Neuronal stem cell (in vitro differentiated cells): ENCODE results near the gene EIPR1.

Experiments
- DNase-seq: peaks from one replicate; pipeline ENCODE4 v3.0.0-alpha.2; 2013; ENCODE audit warnings: low spot score
- H2AFZ ChIP-seq: one replicate; pipeline ENCODE4 v1.6.1; 2013; ENCODE audit warnings: mild to moderate bottlenecking, low read length, inconsistent platforms
- H2AK5ac ChIP-seq: 2 replicates; pipeline ENCODE4 v1.6.1; 2013; ENCODE audit warnings: low read depth, mild to moderate bottlenecking, inconsistent platforms, low read length, moderate library complexity, mixed read lengths
- H2BK120ac ChIP-seq: 2 replicates; pipeline ENCODE4 v1.6.1; 2013; ENCODE audit warnings: low read depth, mild to moderate bottlenecking, inconsistent platforms, low read length, moderate library complexity, mixed read lengths
- H2BK12ac ChIP-seq: one replicate; pipeline ENCODE4 v1.6.1; 2013; ENCODE audit warnings: low read length, inconsistent platforms
- H2BK15ac ChIP-seq: 2 replicates; pipeline ENCODE4 v1.6.1; 2013; ENCODE audit warnings: mild to moderate bottlenecking, low read length, inconsistent platforms, mixed read lengths
- H2BK5ac ChIP-seq: one replicate; pipeline ENCODE4 v1.6.1; 2013; ENCODE audit warnings: inconsistent platforms, mild to moderate bottlenecking, low read length, moderate library complexity
- H3K14ac ChIP-seq: one replicate; pipeline ENCODE4 v1.6.1; 2013; ENCODE audit warnings: low read length, inconsistent platforms
- H3K18ac ChIP-seq: 2 replicates; pipeline ENCODE4 v1.6.1; 2013; ENCODE audit warnings: low read length, inconsistent platforms
- H3K23ac ChIP-seq: 2 replicates; pipeline ENCODE4 v1.6.1; 2013; ENCODE audit warnings: low read depth, mild to moderate bottlenecking, mixed read lengths, low read length, inconsistent platforms; ENCODE audit not compliant: poor library complexity
- H3K27ac ChIP-seq: replicated peaks from 3 replicates; pipeline ENCODE4 v1.5.1; 2013; ENCODE audit warnings: low read length, inconsistent platforms
- H3K27me3 ChIP-seq, 3 experiments: 2 replicates each; pipeline ENCODE4 v1.6.1; 2013; ENCODE audit warnings: low read length in 3 of 3, mild to moderate bottlenecking in 2 of 3, inconsistent platforms in 1 of 3, low read depth in 1 of 3, mixed read lengths in 1 of 3, moderate library complexity in 1 of 3; ENCODE audit not compliant: control insufficient read depth in 3 of 3, insufficient read depth in 3 of 3
- H3K36me3 ChIP-seq, 2 donors: replicated peaks in 1 of 2; 2 replicates each; pipeline ENCODE4 v1.6.1; 2013; ENCODE audit warnings: low read length in 2 of 2; ENCODE audit not compliant: control insufficient read depth in 2 of 2, insufficient read depth in 2 of 2
- H3K4ac ChIP-seq: 2 replicates; pipeline ENCODE4 v1.6.1; 2013; ENCODE audit warnings: inconsistent platforms, mild to moderate bottlenecking, low read length, moderate library complexity
- H3K4me1 ChIP-seq, 2 donors: 1 replicate in 1 of 2; 2 replicates in 1 of 2; pipeline ENCODE4 v1.6.1; 2013; ENCODE audit warnings: low read length in 2 of 2, low read depth in 1 of 2; ENCODE audit not compliant: control insufficient read depth in 2 of 2, insufficient read depth in 1 of 2
- H3K4me2 ChIP-seq: one replicate; pipeline ENCODE4 v1.6.1; 2013; ENCODE audit warnings: mild to moderate bottlenecking, low read length, inconsistent platforms; ENCODE audit not compliant: insufficient read depth, poor library complexity, severe bottlenecking
- H3K4me3 ChIP-seq, 2 donors: 2 replicates each; pipeline ENCODE4 v1.5.1; 2013; ENCODE audit warnings: low read length in 2 of 2, mild to moderate bottlenecking in 2 of 2, inconsistent platforms in 1 of 2, moderate library complexity in 1 of 2
- H3K79me1 ChIP-seq: one replicate; pipeline ENCODE4 v1.6.1; 2013; ENCODE audit warnings: low read depth, mild to moderate bottlenecking, inconsistent platforms, low read length, moderate library complexity
- H3K9ac ChIP-seq: one replicate; pipeline ENCODE4 v1.6.1; 2013; ENCODE audit warnings: mild to moderate bottlenecking, low read depth, low read length, inconsistent platforms; ENCODE audit not compliant: poor library complexity
- H3K9me3 ChIP-seq, 2 donors: replicated peaks in 1 of 2; 2 replicates each; pipeline versions ENCODE3 to v1.6.1; 2013; ENCODE audit warnings: low read length in 2 of 2, mild to moderate bottlenecking in 2 of 2, inconsistent platforms in 1 of 2, low read depth in 1 of 2, mixed read lengths in 1 of 2, moderate library complexity in 1 of 2; ENCODE audit not compliant: control insufficient read depth in 2 of 2, insufficient read depth in 1 of 2
- H4K8ac ChIP-seq: one replicate; pipeline ENCODE4 v1.6.1; 2013; ENCODE audit warnings: low read depth, mild to moderate bottlenecking, inconsistent platforms, low read length, moderate library complexity
- H4K91ac ChIP-seq: one replicate; pipeline ENCODE4 v1.6.1; 2013; ENCODE audit warnings: low read length, low read depth, mild to moderate bottlenecking, inconsistent platforms; ENCODE audit not compliant: poor library complexity
- whole genome bisulfite sequencing, 2 donors: extraction: QIAGEN DNeasy Blood & Tissue Kit; methylation state at CpG; one replicate each; pipeline ENCODE4 v1.1.7; 2013; ENCODE audit warnings: missing lambda C conversion rate in 2 of 2, mixed read lengths in 1 of 2; ENCODE audit not compliant: insufficient read length in 2 of 2, insufficient replicate concordance in 1 of 2; ENCODE audit errors: extremely low coverage in 2 of 2; 5-methylcytosine and 5-hydroxymethylcytosine counted together

Gene EIPR1

GRCh38 chr2:3338340-3338739 is 39.3 kb downstream of the EIPR1 start:
- WGBS, 2 donors: no CpG with 5 or more reads among the region's 10 CpGs
- Histone ChIP-seq H3K4ac (no peak overlapping the region), H3K4me2 (no peak overlapping the region), H4K8ac (no peak overlapping the region), H3K9ac (no peak overlapping the region), H3K4me1 (peaks cover 0 to 1% of the 10 kb centered on the region in 2 donors), H3K9me3 (peaks cover 3 to 6% of the 10 kb centered on the region in 2 donors), H3K23ac (no peak overlapping the region), H3K79me1 (peaks cover 7% of the 10 kb centered on the region), H2BK5ac (no peak overlapping the region), H3K18ac (no peak overlapping the region), H2BK15ac (no peak overlapping the region), H2BK12ac (no peak overlapping the region), H2AK5ac (no peak overlapping the region), H2BK120ac (no peak overlapping the region), H3K27ac (no peak overlapping the region), H3K27me3 (no peaks in the 10 kb centered on the region), H3K36me3 (peaks cover 14 to 38% of the 10 kb centered on the region in 2 donors), H3K4me3 (no peak overlapping the region), H4K91ac (no peak overlapping the region), H3K14ac (no peak overlapping the region), H2AFZ (no peak overlapping the region)
- DNase-seq: no peak

DNA sequence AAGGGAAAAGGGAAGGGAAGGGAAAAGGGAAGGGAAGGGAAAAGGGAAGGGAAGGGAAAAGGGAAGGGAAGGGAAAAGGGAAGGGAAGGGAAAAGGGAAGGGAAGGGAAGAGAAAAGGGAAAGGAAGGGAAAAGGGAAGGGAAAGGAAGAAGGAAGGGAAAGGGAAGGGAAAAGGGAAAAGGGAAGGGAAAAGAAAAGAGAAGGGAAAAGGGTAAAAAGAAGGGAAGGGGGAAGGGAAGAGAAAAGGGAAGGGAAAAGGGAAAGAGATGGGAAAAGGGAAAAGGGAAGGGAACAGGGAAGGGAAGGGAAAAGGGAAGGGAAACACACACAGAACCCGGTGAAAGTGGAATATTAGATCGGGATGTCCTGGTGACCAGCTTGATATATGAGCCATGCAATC is 40.8 kb downstream of the EIPR1 start:
- Histone ChIP-seq H3K14ac (no peak overlapping the region), H3K27me3 (no peaks in the 10 kb centered on the region), H2BK5ac (no peak overlapping the region), H3K4me1 (peaks cover 0 to 1% of the 10 kb centered on the region in 2 donors), H2BK15ac (no peak overlapping the region), H2AFZ (no peak overlapping the region), H3K9me3 (peaks cover 3 to 8% of the 10 kb centered on the region in 2 donors), H2BK12ac (no peak overlapping the region), H3K27ac (no peak overlapping the region), H3K36me3 (peaks cover 15 to 51% of the 10 kb centered on the region in 2 donors), H3K4me3 (no peak overlapping the region), H4K8ac (no peak overlapping the region), H3K4me2 (no peak overlapping the region), H2AK5ac (no peak overlapping the region), H4K91ac (no peak overlapping the region), H2BK120ac (no peak overlapping the region), H3K23ac (no peak overlapping the region), H3K18ac (no peak overlapping the region), H3K4ac (no peak overlapping the region), H3K79me1 (peaks cover 7% of the 10 kb centered on the region), H3K9ac (no peak overlapping the region)
- no CpG with 5 or more reads among the region's 2 CpGs for WGBS, 2 donors
- no peak for DNase-seq

DNA sequence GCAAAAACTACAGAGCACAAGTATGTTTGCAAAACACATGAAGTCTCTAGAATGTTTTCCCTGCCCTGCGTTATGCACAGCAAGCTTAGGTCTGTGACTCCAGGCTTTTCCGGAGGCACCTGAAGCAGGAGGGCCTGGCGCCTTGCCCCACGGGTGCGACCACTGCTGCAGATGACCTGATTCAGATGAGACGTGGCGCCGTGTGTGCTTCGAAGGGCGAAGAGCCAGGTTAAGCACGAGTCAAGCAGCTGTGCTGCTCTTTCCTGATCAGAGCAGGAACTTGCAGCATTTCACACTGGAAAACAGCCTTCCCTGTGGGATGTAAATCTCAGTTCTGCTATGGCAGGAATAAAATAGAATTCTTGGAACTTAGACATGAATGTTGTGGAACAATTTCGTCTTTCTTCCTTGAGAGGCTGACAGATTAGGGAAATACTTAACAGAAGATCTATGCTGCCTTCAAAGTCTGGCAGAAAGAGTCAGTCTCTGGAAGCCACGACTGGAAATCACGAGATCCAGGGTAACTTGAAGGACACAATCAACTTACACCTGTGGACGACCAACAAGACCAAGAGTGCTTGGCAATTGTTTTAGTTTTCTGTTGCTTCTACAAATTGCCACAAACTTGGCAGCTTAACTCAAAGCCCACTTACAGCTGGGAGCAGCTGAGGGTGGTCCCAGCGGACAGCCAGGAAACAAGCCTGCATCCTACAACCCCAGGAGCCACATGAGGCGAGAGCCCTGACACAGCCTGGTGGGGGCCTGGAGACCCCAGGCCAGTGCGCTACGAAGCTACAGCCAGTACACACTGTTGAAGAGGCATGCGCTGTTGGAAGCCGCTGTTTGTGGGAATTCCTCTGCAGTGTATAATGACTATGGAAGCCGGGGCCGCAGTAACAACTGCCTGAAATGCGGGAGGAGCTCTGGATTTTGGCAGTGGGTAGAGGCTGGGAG is 42.9 kb downstream of the EIPR1 start:
- no peak overlapping the region for H3K18ac ChIP-seq
- H3K4me1 ChIP-seq: no peaks in the 10 kb centered on the region
- no peak overlapping the region for H2BK12ac ChIP-seq
- DNase-seq: no peak
- no peak overlapping the region for H3K27ac ChIP-seq
- peaks cover 4% of the 10 kb centered on the region for H3K79me1 ChIP-seq
- H2BK15ac ChIP-seq: no peak overlapping the region
- no peak overlapping the region for H3K4ac ChIP-seq
- no peak overlapping the region for H3K4me2 ChIP-seq
- H3K23ac ChIP-seq: no peak overlapping the region
- H3K14ac ChIP-seq: no peak overlapping the region
- no peak overlapping the region for H2AFZ ChIP-seq
- no peak overlapping the region for H4K8ac ChIP-seq
- H3K9ac ChIP-seq: no peak overlapping the region
- H3K4me3 ChIP-seq: no peak overlapping the region
- no peaks in the 10 kb centered on the region for H3K27me3 ChIP-seq
- WGBS, 2 donors: no CpG with 5 or more reads among the region's 24 CpGs
- peaks cover 19 to 58% of the 10 kb centered on the region in 2 donors for H3K36me3 ChIP-seq
- no peak overlapping the region for H2BK120ac ChIP-seq
- H3K9me3 ChIP-seq: peaks cover 8 to 11% of the 10 kb centered on the region in 2 donors
- H2BK5ac ChIP-seq: no peak overlapping the region
- no peak overlapping the region for H4K91ac ChIP-seq
- H2AK5ac ChIP-seq: no peak overlapping the region

DNA sequence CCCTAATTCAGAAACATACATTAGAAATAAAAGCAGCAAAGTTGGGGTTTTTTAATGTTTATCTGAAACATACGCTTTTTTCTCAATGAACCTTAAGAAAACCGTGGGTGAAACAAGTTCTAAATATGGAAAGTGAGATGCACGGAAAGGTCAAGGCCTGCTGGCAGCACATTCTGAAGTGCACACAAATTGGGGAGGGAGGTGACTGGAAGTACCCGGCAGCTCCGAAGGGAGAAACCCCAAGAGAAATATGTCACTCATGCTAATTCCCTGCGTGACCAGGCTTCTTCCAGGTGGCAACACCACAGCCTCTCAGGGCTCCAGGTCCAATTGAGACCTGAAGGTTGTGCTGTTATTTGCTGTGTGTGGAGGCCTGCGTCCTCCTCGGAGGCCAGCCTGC is 45.5 kb downstream of the EIPR1 start:
- no peak overlapping the region for H3K23ac ChIP-seq
- H3K9me3 ChIP-seq: peaks cover 8 to 11% of the 10 kb centered on the region in 2 donors
- peaks cover 16 to 58% of the 10 kb centered on the region in 2 donors for H3K36me3 ChIP-seq
- H2AK5ac ChIP-seq: no peak overlapping the region
- H4K91ac ChIP-seq: no peak overlapping the region
- whole genome bisulfite sequencing, 2 donors: no CpG with 5 or more reads among the region's 8 CpGs
- peak overlapping the region; percentile 4 for H3K14ac ChIP-seq
- H3K79me1 ChIP-seq: peaks cover 4% of the 10 kb centered on the region
- no peak overlapping the region for H3K9ac ChIP-seq
- no peaks in the 10 kb centered on the region for H3K27me3 ChIP-seq
- no peak overlapping the region for H2AFZ ChIP-seq
- H3K4me2 ChIP-seq: no peak overlapping the region
- H2BK15ac ChIP-seq: no peak overlapping the region
- H2BK120ac ChIP-seq: no peak overlapping the region
- H2BK5ac ChIP-seq: no peak overlapping the region
- no peak overlapping the region for H3K18ac ChIP-seq
- no peak overlapping the region for H2BK12ac ChIP-seq
- no peak for DNase-seq
- no peak overlapping the region for H4K8ac ChIP-seq
- H3K4me3 ChIP-seq: no peak overlapping the region
- H3K27ac ChIP-seq: no peak overlapping the region
- H3K4me1 ChIP-seq: no peaks in the 10 kb centered on the region
- H3K4ac ChIP-seq: no peak overlapping the region
